Measurements from ENCODE around the gene SLC7A4.

Gene SLC7A4

GRCh38 chr22:21038405-21038804 lies 6.0 kb upstream of the SLC7A4 start:
- DNase-seq: no peak

DNA sequence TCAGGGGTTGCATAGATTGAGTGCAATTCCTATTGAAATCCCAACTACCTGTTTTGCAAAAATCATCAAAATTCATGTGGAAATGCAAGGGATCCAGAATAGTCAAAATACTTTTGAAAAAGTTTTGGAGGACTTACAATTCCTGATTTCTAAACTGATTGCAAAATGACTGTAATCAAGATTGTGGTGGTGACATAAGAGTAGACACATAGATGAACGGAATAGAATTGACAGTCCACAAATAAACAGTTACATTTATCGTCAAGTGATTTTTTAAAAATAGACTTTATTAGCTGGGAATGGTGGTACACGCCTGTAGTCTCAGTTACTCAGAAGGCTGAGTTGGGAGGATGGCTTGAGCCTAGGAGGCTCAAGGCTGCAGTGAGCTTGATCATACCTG lies 2.6 kb upstream of the SLC7A4 start:
- no peak for DNase-seq

DNA sequence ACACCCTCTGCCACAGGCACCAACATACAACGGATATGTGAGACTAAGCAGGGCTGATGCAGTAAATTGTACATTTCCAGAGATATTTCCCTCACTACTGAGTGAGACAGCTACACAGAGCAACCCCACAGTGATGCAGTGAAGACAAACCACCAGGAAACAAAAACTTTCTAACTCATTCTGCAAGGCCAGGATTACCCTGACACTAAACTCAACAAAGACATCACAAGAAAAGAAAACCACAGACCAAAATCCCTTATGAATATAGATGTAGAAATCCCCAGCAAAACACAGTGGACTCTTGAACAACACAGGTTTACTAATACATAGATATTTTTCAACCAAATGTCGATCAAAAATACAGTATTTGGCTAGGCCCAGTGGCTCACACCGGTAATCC lies 1.5 kb upstream of the SLC7A4 start:
- no peak for DNase-seq

- no peak for DNase-seq
Observed at GRCh38 chr22:21032868-21033688, 717 bp upstream of the SLC7A4 start.

GRCh38 chr22:21031545-21032036 lies 770 bp downstream of the SLC7A4 start:
- DNase-seq: no peak

DNA sequence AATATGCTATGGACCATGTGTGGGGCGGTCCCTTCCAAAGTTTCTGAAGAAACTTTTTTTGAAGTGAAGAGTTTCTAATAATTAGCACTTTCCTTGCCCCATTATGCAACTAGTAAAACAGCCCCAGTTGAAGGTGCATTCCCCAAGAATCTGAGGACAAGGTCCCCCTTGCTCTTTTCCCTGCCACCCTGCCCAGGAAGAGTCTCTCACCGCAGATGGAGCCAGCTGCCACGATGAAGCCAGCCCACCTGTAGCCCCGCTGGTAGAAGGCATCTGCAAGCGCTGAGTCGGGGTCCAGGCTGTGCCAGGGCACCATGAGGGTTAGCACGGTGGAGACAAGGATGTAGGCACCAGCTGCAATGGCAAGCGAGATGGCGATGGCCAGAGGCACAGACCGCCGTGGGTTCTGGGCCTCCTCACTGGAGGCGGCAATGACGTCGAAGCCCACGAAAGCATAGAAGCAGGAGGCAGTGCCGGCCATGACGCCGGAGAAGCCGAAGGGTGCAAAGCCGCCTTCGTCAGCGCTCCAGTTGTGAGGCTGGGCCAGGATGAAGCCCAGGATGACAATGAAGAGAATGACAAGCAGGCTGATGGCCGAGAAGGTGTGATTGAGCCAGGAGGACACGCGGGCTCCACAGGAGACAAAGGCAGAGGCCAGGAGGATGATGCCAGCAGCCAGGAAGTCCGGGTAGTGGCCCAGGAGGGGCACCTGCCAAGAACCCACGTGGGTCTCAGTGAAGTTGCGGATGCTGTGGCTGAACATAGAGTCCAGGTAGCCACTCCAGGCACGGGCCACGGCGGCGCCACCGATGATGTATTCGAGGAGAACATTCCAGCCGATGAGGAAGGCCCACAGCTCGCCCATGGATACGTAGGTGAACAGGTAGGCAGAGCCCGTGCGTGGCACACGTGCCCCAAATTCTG lies 1.5 kb downstream of the SLC7A4 start:
- no peak for DNase-seq

GRCh38 chr22:21030032-21030431 lies 2.3 kb downstream of the SLC7A4 start:
- no peak for DNase-seq

DNA sequence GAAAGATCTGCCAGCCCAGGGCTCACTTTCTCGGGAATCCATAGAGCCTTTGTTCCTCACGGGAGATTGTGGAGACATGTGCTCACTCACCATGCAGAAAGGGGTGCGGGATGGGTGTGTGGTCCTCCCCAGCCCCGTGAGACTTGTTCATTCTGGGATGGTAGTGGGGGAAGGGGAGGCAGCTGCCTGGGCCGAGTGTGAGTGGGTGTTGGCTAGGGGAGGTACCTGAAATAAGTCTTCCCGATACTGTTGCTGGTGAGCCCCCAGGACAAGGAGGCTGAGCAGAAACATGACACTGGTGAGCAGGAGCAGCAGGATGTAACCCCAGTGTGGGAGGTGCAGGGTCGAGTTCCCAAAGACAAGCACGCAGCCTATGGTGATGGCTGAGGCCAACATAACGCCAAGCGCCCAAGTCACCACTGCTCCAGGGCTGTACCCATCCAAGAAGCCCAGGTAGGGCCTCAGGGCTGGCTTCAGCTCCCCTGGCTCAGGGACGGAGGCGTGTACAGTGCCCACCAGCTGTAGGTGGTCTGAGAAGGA lies 2.8 kb downstream of the SLC7A4 start:
- DNase-seq: no peak

DNA sequence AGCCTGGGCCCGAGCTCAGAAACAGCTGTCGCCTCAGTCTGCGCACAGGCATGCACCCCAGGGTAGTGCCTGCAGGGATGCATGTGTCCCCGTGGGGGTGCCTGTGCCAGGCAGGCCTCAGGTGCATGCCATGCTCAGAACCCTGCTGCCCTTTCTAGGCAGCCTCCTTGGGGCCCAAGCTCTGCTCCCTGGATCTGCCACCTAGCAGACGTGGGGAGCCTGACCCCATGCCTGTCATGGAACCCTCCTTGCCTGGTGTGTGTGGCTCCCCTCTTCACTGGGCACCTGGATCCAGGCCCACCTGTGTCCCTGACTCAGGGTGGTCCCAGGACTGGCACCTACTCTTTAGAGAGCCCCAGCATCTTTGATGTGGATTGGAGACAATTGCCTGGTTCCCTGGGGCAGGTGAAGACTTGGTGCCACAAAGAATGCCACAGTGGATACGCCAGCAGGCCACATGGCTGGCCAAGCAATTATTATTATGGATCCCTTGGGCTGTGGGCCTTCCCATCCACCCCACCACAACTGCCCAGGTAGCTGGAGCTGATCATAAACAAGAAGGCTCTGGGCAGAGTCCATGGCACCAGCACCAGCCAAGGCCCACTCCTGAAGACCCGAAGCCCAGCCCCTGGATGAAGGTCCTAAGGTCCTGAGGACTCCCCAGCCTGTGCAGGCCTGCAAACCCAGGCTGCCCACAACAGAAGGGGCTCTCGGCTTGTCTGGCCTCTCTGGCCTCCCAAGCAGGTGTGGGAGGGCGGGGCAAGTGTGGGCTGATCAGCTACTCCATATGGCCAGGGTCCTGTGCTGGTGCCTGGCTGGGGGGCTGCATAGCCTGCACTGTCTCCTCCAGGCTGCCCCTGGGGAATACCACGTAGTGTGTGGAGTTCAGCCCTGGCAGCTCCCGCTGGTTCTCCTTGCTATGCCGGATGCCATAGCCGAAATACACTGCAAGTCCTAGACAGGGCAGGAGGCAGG lies 3.8 kb downstream of the SLC7A4 start:
- DNase-seq: no peak

DNA sequence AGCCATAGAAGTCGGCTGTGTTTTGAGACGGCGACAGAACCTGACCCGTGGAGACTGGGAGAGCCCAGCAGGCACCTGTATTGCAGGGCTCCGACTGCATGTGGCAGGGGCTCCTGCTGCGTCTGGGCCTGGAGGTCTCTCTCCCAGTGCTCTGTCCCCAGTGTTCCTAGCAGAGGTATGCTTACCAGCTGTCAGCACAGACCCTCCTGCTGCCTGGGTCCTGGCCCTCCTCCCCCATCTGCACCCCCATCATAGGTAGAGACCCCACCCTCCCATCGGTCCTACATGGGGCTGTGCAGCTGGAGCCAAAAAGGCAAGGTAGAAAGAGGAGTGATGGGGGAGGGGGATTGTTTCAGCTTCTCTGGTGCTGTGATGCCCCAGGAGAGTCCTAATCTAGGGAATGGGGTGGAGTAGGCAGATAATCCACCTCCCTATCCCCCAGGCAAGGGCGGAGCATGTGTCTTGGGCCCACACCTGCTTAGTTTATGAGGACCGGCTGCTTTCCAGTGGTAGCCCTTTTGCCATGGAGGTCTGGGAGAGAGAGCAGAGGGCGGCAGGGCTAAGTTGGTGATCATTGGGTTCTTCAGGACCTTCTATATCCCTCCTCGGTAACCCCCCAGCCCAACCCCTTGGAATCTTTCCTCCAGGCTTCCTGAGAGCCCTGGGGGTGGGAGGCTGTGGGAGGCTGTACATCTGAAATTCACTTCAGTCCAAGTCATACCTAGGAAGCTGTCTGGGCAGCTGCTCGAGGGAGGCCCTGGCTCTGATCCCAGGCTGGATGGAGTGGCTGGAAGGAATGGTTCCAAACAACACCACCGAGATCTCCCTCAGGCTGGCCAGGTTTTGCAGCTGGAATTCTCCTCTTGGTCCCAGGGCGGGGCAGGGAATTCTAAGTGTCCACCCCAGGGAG lies 5.3 kb downstream of the SLC7A4 start:
- DNase-seq: no peak

DNA sequence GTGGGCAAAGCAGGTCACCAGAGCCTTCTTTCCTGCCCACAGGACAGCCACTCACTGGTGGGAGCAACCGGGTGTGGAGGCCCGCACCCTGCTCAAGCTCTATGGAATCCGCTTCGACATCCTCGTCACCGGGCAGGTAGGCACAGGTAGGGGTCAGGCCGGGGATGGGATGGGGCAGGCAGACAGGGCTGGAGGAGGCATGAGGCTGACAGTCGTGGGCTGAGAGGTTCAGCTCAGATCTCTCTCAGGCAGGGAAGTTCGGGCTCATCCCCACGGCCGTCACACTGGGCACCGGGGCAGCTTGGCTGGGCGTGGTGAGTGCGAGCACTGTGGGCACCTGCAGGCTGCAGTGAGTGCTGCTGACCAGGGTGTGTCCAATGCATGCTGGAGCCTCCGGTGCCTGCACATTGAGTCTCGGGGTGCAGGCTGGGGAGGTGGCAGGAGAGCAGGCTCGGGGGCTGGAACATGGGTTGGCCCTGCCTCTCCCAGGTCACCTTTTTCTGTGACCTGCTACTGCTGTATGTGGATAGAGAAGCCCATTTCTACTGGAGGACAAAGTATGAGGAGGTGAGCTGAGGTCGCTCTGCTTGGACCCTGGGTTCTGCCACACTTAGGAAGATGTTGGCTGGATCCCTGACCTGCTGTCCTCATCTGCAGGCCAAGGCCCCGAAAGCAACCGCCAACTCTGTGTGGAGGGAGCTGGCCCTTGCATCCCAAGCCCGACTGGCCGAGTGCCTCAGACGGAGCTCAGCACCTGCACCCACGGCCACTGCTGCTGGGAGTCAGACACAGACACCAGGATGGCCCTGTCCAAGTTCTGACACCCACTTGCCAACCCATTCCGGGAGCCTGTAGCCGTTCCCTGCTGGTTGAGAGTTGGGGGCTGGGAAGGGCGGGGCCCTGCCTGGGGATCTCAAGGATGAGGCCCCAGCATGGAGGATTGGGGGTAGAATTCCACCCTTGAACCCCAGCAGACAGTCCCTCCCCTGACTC lies 6.3 kb downstream of the SLC7A4 start:
- DNase-seq: no peak

GRCh38 chr22:21025266-21025665 lies 7.1 kb downstream of the SLC7A4 start:
- DNase-seq: no peak

GRCh38 chr22:21022955-21023614 lies 9.3 kb downstream of the SLC7A4 start:
- DNase-seq: no peak

GRCh38 chr22:21022507-21022906 lies 9.9 kb downstream of the SLC7A4 start:
- DNase-seq: no peak

- no peak for DNase-seq
Observed at GRCh38 chr22:21020802-21021429, 11.4 kb downstream of the SLC7A4 start.

DNA sequence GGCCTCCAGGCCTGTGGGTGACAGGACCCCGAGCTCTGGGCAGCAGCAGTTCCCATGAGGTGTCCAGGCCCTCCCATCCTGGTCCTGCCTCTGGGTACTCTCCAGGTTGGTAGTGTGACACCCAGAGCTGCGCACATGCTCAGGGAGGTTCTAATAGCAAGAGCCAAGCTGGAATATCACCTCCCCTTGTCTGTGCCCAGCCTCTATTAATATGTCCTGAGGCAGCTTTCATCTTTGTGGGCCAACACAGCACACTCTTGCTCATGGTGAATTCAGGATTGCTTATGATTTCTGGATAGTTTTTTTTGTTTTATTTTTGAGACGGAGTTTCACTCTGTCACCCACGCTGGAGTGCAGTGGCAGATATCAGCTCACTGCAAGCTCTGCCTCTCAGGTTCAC lies 14.0 kb downstream of the SLC7A4 start:
- DNase-seq: no peak

DNA sequence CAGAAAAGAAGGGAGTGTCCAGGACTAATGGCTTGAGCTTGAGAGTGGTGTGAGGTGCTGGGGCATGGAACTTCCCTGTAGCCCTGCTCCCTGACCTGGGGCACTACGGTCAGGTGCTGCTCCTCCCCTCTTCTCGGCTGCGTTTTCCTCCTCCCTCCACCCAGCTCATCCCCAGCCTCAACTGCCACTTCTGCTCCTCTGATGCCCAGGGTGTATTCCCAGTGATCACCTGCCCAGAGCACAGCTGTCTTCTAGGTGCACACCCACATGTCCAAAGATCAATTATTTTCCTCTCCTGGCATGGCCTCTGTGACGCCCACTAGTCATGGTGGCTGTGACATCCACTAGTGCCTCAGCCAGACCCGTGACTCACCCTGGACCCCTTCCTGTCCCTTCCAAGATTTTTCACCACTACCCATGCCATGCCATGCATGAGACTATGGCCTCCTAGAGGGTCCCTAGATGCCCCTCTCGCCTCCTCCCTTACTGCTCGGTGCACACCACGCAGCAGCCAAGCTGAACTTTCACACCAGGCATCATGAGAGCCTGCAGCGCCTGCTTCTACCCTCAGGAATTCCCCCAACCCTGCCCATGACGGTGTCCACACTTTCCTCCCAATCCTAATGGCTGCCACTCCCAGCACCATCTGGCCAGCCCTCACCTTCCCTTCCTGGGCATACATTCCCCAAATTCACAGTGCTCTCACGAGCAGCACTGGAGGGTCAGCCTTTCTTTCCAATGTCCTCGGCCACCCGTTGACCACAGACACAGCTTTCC lies 15.5 kb downstream of the SLC7A4 start:
- no peak for DNase-seq

GRCh38 chr22:21015466-21016006 lies 16.8 kb downstream of the SLC7A4 start:
- no peak for DNase-seq

Data from activated T-cell treated with anti-CD3 and anti-CD28 coated beads for 4 hours (primary cell).